Uterus (tissue), 2 donors: ENCODE measurements around the gene PIP4K2A.

Source experiments
- CTCF ChIP-seq, 4 experiments: fragments of 200-600 bp in 2 of 4; fragments of 450-650 bp in 2 of 4; sonication (generic) in 2 of 4; IDR thresholded peaks; one replicate each; pipeline ENCODE4 v1.5.1; 2016 to 2019; ENCODE audit warnings: antibody characterized with exemption in 4 of 4, mild to moderate bottlenecking in 2 of 4, moderate library complexity in 1 of 4
- POLR2A ChIP-seq, 2 donors: fragments of 450-650 bp; IDR thresholded peaks; one replicate each; pipeline ENCODE4 v1.6.1; 2016; ENCODE audit warnings: antibody characterized with exemption in 2 of 2, mild to moderate bottlenecking in 1 of 2, moderate library complexity in 1 of 2

- TF ChIP-seq CTCF (IDR thresholded peaks at IDR 0.05) (no peak), POLR2A (IDR thresholded peaks at IDR 0.05) (no peak)
These were observed 121.4 kb downstream of the PIP4K2A start for GRCh38 chr10:22593026-22593425.
